Stimulated activated CD4-positive, alpha-beta T cell treated with anti-CD3 and anti-CD28 coated beads, Interleukin-2, amount 100 ng/mL, for 48 hours (primary cell): ENCODE results near the gene RIPK1.

Source experiments
- DNase-seq, 2 donors: peaks; one replicate each; pipeline ENCODE4 v3.0.0-alpha.2; 2020

RIPK1 gene

GRCh38 chr6:3086282-3086946 is 18.1 kb downstream of the RIPK1 start:
- no peak for DNase-seq

GRCh38 chr6:3088446-3088845 is 20.2 kb downstream of the RIPK1 start:
- no peak for DNase-seq

GRCh38 chr6:3088968-3089367 is 20.7 kb downstream of the RIPK1 start:
- DNase-seq: no peak

- no peak for DNase-seq
Measured at GRCh38 chr6:3090013-3090412, 21.7 kb downstream of the RIPK1 start.

- no peak for DNase-seq
Measured at GRCh38 chr6:3094815-3095214, 26.5 kb downstream of the RIPK1 start.

- DNase-seq: no peak
Measured at GRCh38 chr6:3102875-3103274, 34.6 kb downstream of the RIPK1 start.

- DNase-seq: no peak
Measured at GRCh38 chr6:3108746-3109414, 40.6 kb downstream of the RIPK1 start.

GRCh38 chr6:3109761-3110160 is 41.5 kb downstream of the RIPK1 start:
- no peak for DNase-seq

GRCh38 chr6:3114377-3114776 is 46.1 kb downstream of the RIPK1 start:
- no peak for DNase-seq

- DNase-seq: no peak
Measured at GRCh38 chr6:3117912-3118352, 49.6 kb downstream of the RIPK1 start.

GRCh38 chr6:3118353-3119039 is 50.2 kb downstream of the RIPK1 start, which contains the start of gene BPHL:
Gene BPHL (plus strand): TSS chr6:3118711. CDS start chr6:3118741, 30 bp downstream.
- peak; percentile 100 for DNase-seq

GRCh38 chr6:3119040-3119723 is 50.9 kb downstream of the RIPK1 start:
- DNase-seq: no peak

- no peak for DNase-seq
Measured at GRCh38 chr6:3120765-3121089, 52.4 kb downstream of the RIPK1 start.

- no peak for DNase-seq
Measured at GRCh38 chr6:3122823-3123182, 54.5 kb downstream of the RIPK1 start.

GRCh38 chr6:3124667-3125066 is 56.4 kb downstream of the RIPK1 start:
- no peak for DNase-seq

GRCh38 chr6:3125815-3126214 is 57.5 kb downstream of the RIPK1 start:
- no peak for DNase-seq

GRCh38 chr6:3128356-3129108 is 60.2 kb downstream of the RIPK1 start:
- DNase-seq: no peak

- no peak for DNase-seq
Measured at GRCh38 chr6:3131695-3132094, 63.4 kb downstream of the RIPK1 start.

GRCh38 chr6:3133515-3133914 is 65.2 kb downstream of the RIPK1 start:
- DNase-seq: no peak

- no peak for DNase-seq
Measured at GRCh38 chr6:3135668-3136291, 67.5 kb downstream of the RIPK1 start.

GRCh38 chr6:3136292-3137011 is 68.2 kb downstream of the RIPK1 start:
- DNase-seq: no peak
